Astrocyte (in vitro differentiated cells and primary cell): ENCODE data around the gene OPCML.

Experiments used
- CTCF ChIP-seq: IDR thresholded peaks from 2 replicates; pipeline ENCODE4 v1.5.1; 2011; ENCODE audit warnings: low read depth, mild to moderate bottlenecking, inconsistent platforms, low read length, moderate library complexity; ENCODE audit not compliant: insufficient read depth
- EZH2 ChIP-seq: IDR thresholded peaks from 2 replicates; pipeline ENCODE4 v1.6.1; 2012; ENCODE audit warnings: mild to moderate bottlenecking, low read length, inconsistent platforms; ENCODE audit not compliant: insufficient read depth

GRCh38 chr11:132623511-132623910 lies 908.8 kb downstream of the OPCML start:
- TF ChIP-seq CTCF (no peak), EZH2 (no peak)
